GM19035 (cell line): ENCODE results near the gene NUMB.

Source experiments
- ATAC-seq: cut with Tn5 transposase; IDR thresholded peaks from one replicate; pipeline ENCODE4 v1.9.1; 2021; ENCODE audit not compliant: unreplicated experiment

The NUMB gene

DNA sequence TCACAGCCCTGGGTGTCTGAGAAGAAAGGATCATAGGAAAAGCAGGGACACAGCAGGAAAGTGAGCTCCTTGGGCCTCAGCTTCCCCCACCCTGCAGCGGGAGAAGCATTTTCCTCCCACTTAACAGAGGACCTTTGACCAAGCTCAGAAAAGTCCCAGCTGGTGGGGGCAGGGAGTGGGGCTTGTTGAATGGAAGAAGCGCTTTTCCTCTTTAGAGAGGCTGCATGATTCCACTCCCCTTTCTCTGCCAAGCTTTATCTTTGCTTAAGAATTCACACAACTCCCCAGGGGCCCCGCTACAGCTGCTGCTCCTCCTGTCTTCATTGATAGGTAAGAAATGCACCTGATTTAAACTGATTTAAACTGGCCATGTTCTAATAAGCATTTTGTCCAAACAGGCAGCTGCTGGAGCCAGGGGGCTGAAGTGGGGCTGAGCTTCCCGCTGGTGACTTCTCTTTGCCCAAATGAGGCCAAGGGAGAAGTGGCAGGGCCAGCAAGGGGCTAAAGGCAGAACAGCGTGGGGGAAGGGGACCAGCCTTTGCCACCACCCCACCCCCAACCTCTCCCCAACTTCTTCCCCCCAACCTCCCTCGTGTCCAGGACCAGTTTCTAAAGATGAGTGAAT lies 222.7 kb downstream of the NUMB start:
- no peak for ATAC-seq

DNA sequence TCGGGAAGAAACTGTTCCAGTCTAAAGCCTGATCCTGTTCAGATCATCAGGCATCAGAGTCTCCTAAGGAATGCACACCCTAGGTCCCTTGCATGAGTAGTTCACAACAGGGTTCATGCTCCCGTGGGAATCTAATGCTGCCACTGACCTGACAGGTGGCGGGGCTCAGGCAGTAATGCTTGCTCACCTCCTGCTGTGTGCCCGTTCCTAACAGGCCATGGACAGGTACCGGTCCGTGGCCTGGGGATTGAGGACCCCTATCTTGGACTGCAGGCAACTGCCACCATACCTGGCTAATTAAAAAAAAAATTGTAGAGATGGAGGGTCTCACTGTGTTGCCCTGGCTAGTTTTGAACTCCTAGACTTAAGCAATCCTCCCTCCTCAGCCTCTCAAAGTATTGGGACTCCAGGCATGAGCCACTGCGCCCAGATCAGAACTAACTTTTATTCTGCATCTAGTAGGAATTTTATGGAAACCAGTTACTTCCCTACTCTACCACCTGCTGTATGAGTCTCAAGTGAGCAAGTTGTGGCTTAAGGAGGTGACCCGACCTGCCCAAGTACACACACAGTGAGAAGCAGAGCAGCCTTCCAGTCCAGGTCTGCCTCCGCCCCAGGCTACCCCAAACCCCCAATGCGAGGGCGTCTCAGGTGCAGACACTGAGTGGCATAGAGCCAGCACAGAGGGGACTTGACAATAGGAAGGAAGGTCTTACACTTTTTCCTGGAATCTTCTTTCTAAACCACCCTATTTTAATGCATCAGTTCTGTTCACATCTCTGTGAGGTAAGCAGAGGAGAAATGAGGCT lies 223.6 kb downstream of the NUMB start:
- no peak for ATAC-seq

DNA sequence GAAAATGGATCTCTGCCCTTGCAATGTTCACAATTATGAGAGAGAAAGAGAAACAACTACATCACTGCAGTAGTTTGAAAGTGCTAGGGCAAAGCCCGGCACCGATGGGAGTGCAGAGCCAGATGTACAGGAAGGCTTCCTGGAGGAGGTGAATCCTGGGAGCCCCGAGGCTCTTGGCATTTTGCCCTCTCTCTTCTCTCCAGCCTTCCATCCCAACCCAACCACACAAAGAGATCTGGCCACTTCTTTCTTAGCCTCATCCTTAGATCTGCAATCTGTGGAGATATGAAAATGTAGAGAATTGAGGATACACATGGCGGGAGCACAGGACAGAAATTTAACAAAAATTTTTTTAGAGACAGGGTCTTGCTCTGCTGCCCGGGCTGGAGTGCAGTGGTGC lies 224.3 kb downstream of the NUMB start:
- ATAC-seq = no peak

- ATAC-seq = no peak
Observed at GRCh38 chr14:73233564-73233963, 224.8 kb downstream of the NUMB start.

DNA sequence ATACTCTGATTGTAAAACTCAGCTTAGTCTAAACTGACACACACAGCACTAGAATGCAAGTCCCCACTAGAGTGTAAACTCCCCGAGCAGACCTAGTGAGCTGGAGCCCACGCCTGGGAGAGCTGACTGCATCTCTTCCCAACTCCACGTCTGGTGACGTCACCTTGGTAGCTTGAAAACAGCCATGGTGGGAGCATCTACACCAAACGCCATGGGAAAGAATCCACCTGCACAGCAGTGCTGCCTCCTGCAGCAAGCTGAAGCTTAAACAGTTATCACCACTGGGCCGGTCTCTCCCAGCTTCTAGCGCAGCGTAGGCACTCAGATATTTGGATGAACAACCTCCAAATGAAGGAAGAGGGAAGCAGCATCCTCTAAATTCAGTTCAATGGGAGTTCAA lies 225.4 kb downstream of the NUMB start:
- ATAC-seq = no peak

DNA sequence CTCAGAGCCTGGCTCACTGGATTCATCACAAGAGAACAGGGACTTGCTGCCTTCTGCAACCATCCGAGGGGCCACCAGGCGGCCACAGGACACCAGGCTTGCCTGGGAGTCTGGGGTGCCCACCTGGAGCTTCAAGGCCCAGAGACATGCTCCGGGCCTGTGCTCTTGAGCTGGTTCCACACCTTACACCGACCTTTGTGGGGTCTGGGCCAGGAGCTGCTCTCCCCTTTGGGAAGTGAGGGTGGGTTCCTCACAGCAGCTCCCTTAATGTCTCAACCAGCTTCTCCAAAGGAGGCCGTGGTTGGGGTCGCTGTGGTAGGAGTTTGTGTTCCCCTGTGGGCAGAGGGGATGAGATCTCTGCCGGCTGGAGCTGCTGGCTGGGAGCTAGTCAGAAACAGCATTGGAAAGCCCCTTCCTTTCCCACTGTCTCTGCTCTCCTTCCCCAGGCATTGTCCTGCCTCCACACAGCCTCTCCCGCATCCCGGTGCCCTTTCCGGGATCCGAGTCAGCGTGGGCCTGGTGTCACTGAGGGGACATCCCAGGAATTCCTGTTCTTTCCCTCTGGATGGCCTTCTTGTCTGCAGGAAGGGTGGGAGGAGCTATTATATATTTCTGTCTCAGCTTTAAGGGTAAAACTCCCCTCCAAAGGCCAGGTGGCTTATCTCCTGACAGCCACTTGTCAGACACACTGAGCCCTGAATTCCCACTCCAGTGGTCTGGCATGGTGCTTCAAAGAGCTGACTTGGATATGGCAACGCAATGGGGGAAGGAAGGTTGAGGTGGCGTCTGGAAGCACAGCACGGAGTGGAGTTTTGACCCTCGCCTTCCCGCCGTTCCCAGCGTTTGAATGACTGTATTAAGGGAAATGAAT lies 226.1 kb downstream of the NUMB start:
- ATAC-seq = no peak

GRCh38 chr14:73230051-73230450 lies 228.3 kb downstream of the NUMB start:
- ATAC-seq = no peak

- ATAC-seq = no peak
Observed at GRCh38 chr14:73227812-73228781, 230.2 kb downstream of the NUMB start.

DNA sequence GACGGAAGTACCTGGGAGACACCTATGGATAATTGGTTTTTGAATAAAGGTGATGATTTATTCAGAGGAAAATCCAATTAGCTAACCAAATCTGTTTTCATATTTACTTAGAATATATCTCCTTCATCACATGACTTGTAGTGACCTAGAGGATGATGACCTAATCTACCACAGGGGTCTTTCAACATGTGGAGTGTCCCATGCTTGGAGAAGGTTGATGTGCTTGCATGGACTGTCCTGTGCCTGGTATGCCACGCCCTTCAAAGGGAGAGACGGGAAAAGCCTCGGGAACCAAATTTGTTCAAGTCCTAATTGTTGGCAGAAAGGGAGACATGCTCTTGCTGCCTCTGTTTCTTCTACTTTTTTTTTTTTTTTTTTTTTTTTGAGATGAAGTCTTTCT lies 232.8 kb downstream of the NUMB start:
- ATAC-seq = no peak
